A549 (cell line): ENCODE data around the gene ALG12. TPM values are rescaled to one million over a fixed set of nuclear protein-coding genes. Genes with fewer than 3 reads are reported as not detected.

ENCODE experiments used
- ATAC-seq, 2 experiments: fragments of 200-7000 bp in 1 of 2; fragments of >200 bp in 1 of 2; cut with Nextera tagmentation in 1 of 2; cut with Tn5 transposase in 1 of 2; 3 replicates each; pipeline versions ENCODE4 v1.8.0 to v1.9.1; 2018 to 2020; ENCODE audit warnings: mild to moderate bottlenecking in 1 of 2, moderate library complexity in 1 of 2
- CTCF ChIA-PET: fragments of 300-600 bp; sonication (Branson Sonifier 250); formaldehyde crosslinking; extraction: SDS; loops from one replicate; lab custom pipeline; 2021; ENCODE audit warnings: antibody characterized with exemption, inconsistent platforms; lab: Yijun Ruan, JAX
- POLR2A ChIA-PET: fragments of 350-600 bp; formaldehyde crosslinking; extraction: SDS; loops from one replicate; lab custom pipeline; 2021; ENCODE audit warnings: antibody characterized with exemption, inconsistent platforms; lab: Yijun Ruan, JAX
- DNase-seq, 2 experiments: peaks; one replicate each; pipeline versions ENCODE4 v3.0.0 to v3.0.0-alpha.2; 2011 to 2016; ENCODE audit warnings: low read depth in 1 of 2, low spot score in 1 of 2
- FAIRE-seq: peaks from 2 replicates; lab custom pipeline; 2011; peaks lifted over from hg19 to GRCh38; lab: Jason Lieb, UNC
- H3K27ac ChIP-seq, 2 experiments: fragments of >200 bp; sonication (Bioruptor Twin); formaldehyde crosslinking; 3 replicates each; pipeline ENCODE4 v1.5.1; 2016 to 2017
- H3K4me1 ChIP-seq: fragments of >200 bp; sonication (Bioruptor Twin); formaldehyde crosslinking; 3 replicates; pipeline ENCODE4 v1.6.1; 2016
- H3K4me2 ChIP-seq: fragments of >200 bp; sonication (Bioruptor Twin); formaldehyde crosslinking; 3 replicates; pipeline ENCODE4 v1.6.1; 2016
- H3K4me3 ChIP-seq: fragments of >200 bp; sonication (Bioruptor Twin); formaldehyde crosslinking; 3 replicates; pipeline ENCODE4 v1.5.1; 2016
- H3K9me3 ChIP-seq: fragments of >200 bp; sonication (Bioruptor Twin); formaldehyde crosslinking; 3 replicates; pipeline ENCODE4 v1.6.1; 2016
- CHD2 ChIP-seq: fragments of 150-350 bp; IDR thresholded peaks from 2 replicates; pipeline ENCODE4 v1.6.1; 2014; ENCODE audit warnings: low read length; ENCODE audit not compliant: partially characterized antibody
- CHD4 ChIP-seq: fragments of 200-600 bp; sonication (generic); IDR thresholded peaks from 2 replicates; pipeline ENCODE4 v1.6.1; 2016; ENCODE audit warnings: antibody characterized with exemption, mild to moderate bottlenecking, borderline replicate concordance
- EHMT2 ChIP-seq: fragments of 200-600 bp; sonication (generic); IDR thresholded peaks from 2 replicates; pipeline ENCODE4 v1.6.1; 2016; ENCODE audit warnings: antibody characterized with exemption, low read depth, mild to moderate bottlenecking, moderate library complexity
- FOSL2 ChIP-seq, 2 experiments: fragments of 450-650 bp in 1 of 2; fragments of >200 bp in 1 of 2; sonication (Bioruptor Twin) in 1 of 2; formaldehyde crosslinking; IDR thresholded peaks; 2 replicates each; pipeline versions ENCODE4 v1.5.0 to v1.6.1; 2016 to 2020; ENCODE audit warnings: mild to moderate bottlenecking in 1 of 2, moderate library complexity in 1 of 2
- HOXB13 ChIP-seq: fragments of 250-450 bp; sonication (Bioruptor Pico); IDR thresholded peaks from 2 replicates; pipeline ENCODE4 v1.5.0; 2020; ENCODE audit warnings: low read depth, mild to moderate bottlenecking, moderate library complexity
- HOXB5 ChIP-seq: fragments of 250-450 bp; sonication (Bioruptor Pico); IDR thresholded peaks from 2 replicates; pipeline ENCODE4 v1.5.0; 2020; ENCODE audit warnings: mild to moderate bottlenecking, moderate library complexity
- JUN ChIP-seq, 2 experiments: fragments of >200 bp; sonication (Bioruptor Twin); formaldehyde crosslinking; IDR thresholded peaks; 2 replicates in 1 of 2; 3 replicates in 1 of 2; pipeline ENCODE4 v1.6.1; 2016 to 2017
- JUNB ChIP-seq: fragments of >200 bp; sonication (Bioruptor Twin); formaldehyde crosslinking; IDR thresholded peaks from 2 replicates; pipeline ENCODE4 v1.6.1; 2016
- KDM5A ChIP-seq: fragments of 200-600 bp; sonication (generic); IDR thresholded peaks from 2 replicates; pipeline ENCODE4 v1.6.1; 2016; ENCODE audit warnings: antibody characterized with exemption, mild to moderate bottlenecking
- NR3C1 ChIP-seq: fragments of >200 bp; sonication (Bioruptor Twin); formaldehyde crosslinking; IDR thresholded peaks from 3 replicates; pipeline ENCODE4 v1.6.1; 2017
- PBX3 ChIP-seq: IDR thresholded peaks from 2 replicates; pipeline ENCODE4 v1.6.1; 2012
- RARB ChIP-seq: fragments of 250-450 bp; sonication (Bioruptor Pico); IDR thresholded peaks from 2 replicates; pipeline ENCODE4 v1.8.0; 2021; ENCODE audit warnings: mild to moderate bottlenecking, moderate library complexity
- REST ChIP-seq: fragments of 200-600 bp; sonication (generic); IDR thresholded peaks from 2 replicates; pipeline ENCODE4 v1.6.1; 2016; ENCODE audit warnings: antibody characterized with exemption, mild to moderate bottlenecking, moderate library complexity
- SREBF2 ChIP-seq: fragments of 450-650 bp; IDR thresholded peaks from 2 replicates; pipeline ENCODE4 v1.6.1; 2014; ENCODE audit warnings: mild to moderate bottlenecking, moderate library complexity
- USF2 ChIP-seq: fragments of 450-650 bp; IDR thresholded peaks from 2 replicates; pipeline ENCODE4 v1.6.1; 2014; ENCODE audit warnings: antibody characterized with exemption
- WGBS: methylation state at CpG from one replicate; pipeline ENCODE4 v1.1.6; 2017; ENCODE audit errors: missing lambda C conversion rate; 5-methylcytosine and 5-hydroxymethylcytosine counted together
- polyA plus RNA-seq, 4 experiments: library from polyadenylated mRNA; depleted of rRNA in 3 of 4; stranded (reverse); fragments of >200 nt; fragmentation: RNase III in 1 of 4; extraction: RNeasy Plus Mini Kit Qiagen cat#74134 plus additional on column Dnase treatment in 1 of 4; gene quantifications; 2 replicates in 3 of 4; 3 replicates in 1 of 4; pipeline ENCODE4 v1.2.3, GENCODE V29; 2011 to 2017

ALG12 gene
- polyA plus RNA-seq, 2 of the 4 experiments (the other 2 are of a cell fraction) = 4.4 to 7.7 TPM

- CTCF ChIA-PET = interaction anchor here (0.6 kb wide), 1 partner anchor 35 kb away, joined by 3 read pairs; no protein-coding TSS in a partner anchor
- WGBS = no CpG with 5 or more reads among the region's 11 CpGs
- POLR2A ChIA-PET = no interaction called here
- ATAC-seq = no peak
- no peak for FAIRE-seq
- Histone ChIP-seq H3K9me3 (no peaks in the 10 kb centered on the region), H3K27ac (peak overlapping the region; percentile 91 to 93), H3K4me1 (peaks cover 61% of the 10 kb centered on the region), H3K4me2 (peak overlapping the region; percentile 61; the same call in 2 of the 3 replicates), H3K4me3 (no peak overlapping the region)
- DNase-seq = no peak
- TF ChIP-seq PBX3 (no peak), REST (no peak), KDM5A (no peak), USF2 (no peak), CHD2 (no peak), HOXB5 (CRISPR knock-in tag) (no peak), FOSL2 (IDR thresholded peaks at IDR 0.05) (no peak), FOSL2 (CRISPR knock-in tag; IDR thresholded peaks at IDR 0.05) (no peak), JUNB (no peak), CHD4 (no peak), EHMT2 (no peak), JUN (IDR thresholded peaks at IDR 0.05) (no peak), SREBF2 (no peak), NR3C1 (no peak)
Measured at GRCh38 chr22:49949914-49950292, 31.7 kb upstream of the ALG12 start.

- POLR2A ChIA-PET = no interaction called here
- Histone ChIP-seq H3K9me3 (no peaks in the 10 kb centered on the region), H3K27ac (peak overlapping the region; percentile 91 to 93), H3K4me3 (no peak overlapping the region), H3K4me1 (peaks cover 61% of the 10 kb centered on the region)
- FAIRE-seq = no peak
- DNase-seq = peak in 1 of 2 experiments; percentile 74
- 60% methylated on average over 10 of the region's 42 CpGs for WGBS
- CTCF ChIA-PET = no interaction called here
- ATAC-seq = peak in 1 of 2 experiments; percentile 65; a peak in 3 of 6 replicates
- no peak for TF ChIP-seq RARB (CRISPR knock-in tag)
- no peak for TF ChIP-seq HOXB13 (CRISPR knock-in tag)
- TF ChIP-seq, all 56 proteins: peak for 0
- H3K4me2 ChIP-seq = peak overlapping the region; percentile 61
Measured at GRCh38 chr22:49948958-49949913, 31.0 kb upstream of the ALG12 start.
